PC-3 (cell line): ENCODE data around the gene PLEKHB1. TPM values are rescaled to one million over a fixed set of nuclear protein-coding genes. Genes with fewer than 3 reads are reported as not detected.

ENCODE experiments used
- ATAC-seq: fragments of 200-7000 bp; cut with Tn5 transposase; 2 replicates; pipeline ENCODE4 v1.9.1; 2020; ENCODE audit warnings: mild to moderate bottlenecking, moderate library complexity
- BruUV-seq: library from RNA; stranded (reverse); fragments of 400-500 nt; replicated peaks from 2 replicates; lab custom pipeline; 2021; lab: Mats Ljungman, UMichigan
- CTCF ChIA-PET: fragments of 300-600 bp; sonication (Branson Sonifier 250); formaldehyde crosslinking; loops from one replicate; lab custom pipeline; 2022; ENCODE audit warnings: antibody characterized with exemption; lab: Charles Lee
- POLR2A ChIA-PET: fragments of 300-600 bp; sonication (Branson Sonifier 250); formaldehyde crosslinking; loops from one replicate; lab custom pipeline; 2022; ENCODE audit warnings: antibody characterized with exemption; ENCODE audit not compliant: unreplicated experiment; lab: Charles Lee
- DNase-seq: peaks from one replicate; pipeline ENCODE4 v3.0.0-alpha.2; 2015
- H2AFZ ChIP-seq: fragments of 300-600 bp; sonication (generic); 2 replicates; pipeline ENCODE4 v1.6.0; 2016; ENCODE audit warnings: antibody characterized with exemption, low read length
- H3F3A ChIP-seq: fragments of 300-600 bp; sonication (generic); one replicate; pipeline ENCODE4 v1.6.0; 2017; ENCODE audit warnings: antibody characterized with exemption, low read length, control low read depth, mild to moderate bottlenecking; ENCODE audit not compliant: unreplicated experiment
- H3K27ac ChIP-seq: fragments of 300-600 bp; sonication (generic); 2 replicates; pipeline ENCODE4 v1.5.1; 2016; ENCODE audit warnings: mild to moderate bottlenecking, low read length
- H3K27me3 ChIP-seq: fragments of 300-600 bp; sonication (generic); 2 replicates; pipeline ENCODE4 v1.6.1; 2016; ENCODE audit warnings: low read length, mixed read lengths
- H3K36me3 ChIP-seq: fragments of 300-600 bp; sonication (generic); 2 replicates; pipeline ENCODE4 v1.6.1; 2016; ENCODE audit warnings: low read depth, mixed run types, low read length, mixed read lengths
- H3K4me1 ChIP-seq: fragments of 300-600 bp; sonication (generic); 2 replicates; pipeline ENCODE4 v1.5.1; 2016; ENCODE audit warnings: low read length; ENCODE audit not compliant: insufficient read depth
- H3K4me2 ChIP-seq: fragments of 300-600 bp; sonication (generic); 2 replicates; pipeline ENCODE4 v1.6.0; 2016; ENCODE audit warnings: low read length
- H3K4me3 ChIP-seq: fragments of 300-600 bp; sonication (generic); 2 replicates; pipeline ENCODE4 v1.5.1; 2016; ENCODE audit warnings: mild to moderate bottlenecking, low read length, mixed read lengths
- H3K79me2 ChIP-seq: fragments of 300-600 bp; sonication (generic); 2 replicates; pipeline ENCODE4 v1.6.1; 2017; ENCODE audit warnings: low read length, mixed read lengths
- H3K9ac ChIP-seq: fragments of 300-600 bp; sonication (generic); 2 replicates; pipeline ENCODE4 v1.6.0; 2016; ENCODE audit warnings: mild to moderate bottlenecking, low read length
- H3K9me2 ChIP-seq: fragments of 300-600 bp; sonication (generic); replicated peaks from 2 replicates; pipeline ENCODE4 v1.6.1; 2016; ENCODE audit warnings: mixed run types, low read length, mixed read lengths
- H3K9me3 ChIP-seq: fragments of 300-600 bp; sonication (generic); 2 replicates; pipeline ENCODE4 v1.6.1; 2016; ENCODE audit warnings: low read length, mixed read lengths
- H4K20me1 ChIP-seq: fragments of 300-600 bp; sonication (generic); 2 replicates; pipeline ENCODE4 v1.6.1; 2016; ENCODE audit warnings: low read length, mixed read lengths
- EZH2 ChIP-seq: fragments of 300-600 bp; sonication (generic); IDR thresholded peaks from one replicate; pipeline ENCODE4 v1.6.1; 2017; ENCODE audit warnings: antibody characterized with exemption, mild to moderate bottlenecking, low read length; ENCODE audit not compliant: unreplicated experiment
- EZH2phosphoT487 ChIP-seq: fragments of 300-600 bp; sonication (generic); IDR thresholded peaks from 2 replicates; pipeline ENCODE4 v1.6.1; 2018; ENCODE audit warnings: mild to moderate bottlenecking, antibody characterized with exemption, low read length, borderline replicate concordance
- intact Hi-C: fragments of 100-400 bp; cut with micrococcal nuclease; formaldehyde crosslinking; loops from 2 replicates; pipeline ENCODE4 v1.9.0; 2023
- total RNA-seq: library from RNA; depleted of rRNA; stranded (reverse); fragments of >200 nt; gene quantifications from 2 replicates; pipeline ENCODE4 v1.2.3, GENCODE V29; 2014; rRNA removed
- TF ChIP-seq, protein P1 (sequence below): fragments of 300-600 bp; sonication (generic); conservative IDR thresholded peaks from 2 replicates; pipeline ENCODE4 v1.5.1; 2017; ENCODE audit warnings: antibody characterized with exemption, low read depth, mild to moderate bottlenecking, low read length

The PLEKHB1 gene
- total RNA-seq, 1 experiment from 2014 or later, result 4.6 TPM

DNA sequence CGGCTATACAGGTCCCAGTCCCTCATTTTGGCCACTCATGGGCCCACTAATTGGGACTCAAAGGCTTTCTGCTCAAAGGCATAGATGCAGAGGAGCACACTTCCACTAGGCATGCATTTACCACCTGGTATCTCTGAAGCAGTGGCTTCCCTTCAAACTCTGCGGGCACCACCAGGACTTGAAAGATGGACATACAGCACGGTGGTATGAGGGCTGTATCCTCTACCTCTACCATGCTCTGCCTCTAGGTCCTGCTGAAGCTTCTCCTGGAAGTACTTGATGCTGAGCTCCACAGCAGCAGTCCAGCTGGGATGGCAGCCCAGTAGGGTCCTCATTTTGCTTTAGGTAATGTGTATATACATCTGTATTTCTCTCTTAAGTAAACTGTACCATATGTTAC lies 64.6 kb downstream of the PLEKHB1 start:
- no peaks in the 10 kb centered on the region for H3F3A ChIP-seq
- no peak overlapping the region for H3K4me3 ChIP-seq
- TF ChIP-seq EZH2 (no peak), EZH2phosphoT487 (no peak)
- TF ChIP-seq, protein P1, sequence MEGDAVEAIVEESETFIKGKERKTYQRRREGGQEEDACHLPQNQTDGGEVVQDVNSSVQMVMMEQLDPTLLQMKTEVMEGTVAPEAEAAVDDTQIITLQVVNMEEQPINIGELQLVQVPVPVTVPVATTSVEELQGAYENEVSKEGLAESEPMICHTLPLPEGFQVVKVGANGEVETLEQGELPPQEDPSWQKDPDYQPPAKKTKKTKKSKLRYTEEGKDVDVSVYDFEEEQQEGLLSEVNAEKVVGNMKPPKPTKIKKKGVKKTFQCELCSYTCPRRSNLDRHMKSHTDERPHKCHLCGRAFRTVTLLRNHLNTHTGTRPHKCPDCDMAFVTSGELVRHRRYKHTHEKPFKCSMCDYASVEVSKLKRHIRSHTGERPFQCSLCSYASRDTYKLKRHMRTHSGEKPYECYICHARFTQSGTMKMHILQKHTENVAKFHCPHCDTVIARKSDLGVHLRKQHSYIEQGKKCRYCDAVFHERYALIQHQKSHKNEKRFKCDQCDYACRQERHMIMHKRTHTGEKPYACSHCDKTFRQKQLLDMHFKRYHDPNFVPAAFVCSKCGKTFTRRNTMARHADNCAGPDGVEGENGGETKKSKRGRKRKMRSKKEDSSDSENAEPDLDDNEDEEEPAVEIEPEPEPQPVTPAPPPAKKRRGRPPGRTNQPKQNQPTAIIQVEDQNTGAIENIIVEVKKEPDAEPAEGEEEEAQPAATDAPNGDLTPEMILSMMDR, result no peak
- no peaks in the 10 kb centered on the region for H4K20me1 ChIP-seq
- no peak overlapping the region for H3K9ac ChIP-seq
- H3K4me2 ChIP-seq, result no peak overlapping the region
- no peak overlapping the region for H2AFZ ChIP-seq
- no peak for DNase-seq
- ATAC-seq, result no peak
- H3K9me3 ChIP-seq, result no peaks in the 10 kb centered on the region
- ChIA-PET CTCF (no interaction called here), POLR2A (no interaction called here)
- H3K9me2 ChIP-seq, result no peaks in the 10 kb centered on the region
- intact Hi-C loops, result no loop called here
- no peaks in the 10 kb centered on the region for H3K4me1 ChIP-seq
- H3K36me3 ChIP-seq, result peaks cover 11% of the 10 kb centered on the region; the same call in 1 of the 2 replicates
- BruUV-seq, result no TSS peak
- H3K27ac ChIP-seq, result no peak overlapping the region
- H3K27me3 ChIP-seq, result no peaks in the 10 kb centered on the region
- H3K79me2 ChIP-seq, result no peaks in the 10 kb centered on the region

Other genes starting within 250 kb of the PLEKHB1 start
- 24.5 and 27.8 TPM in 2 replicates for gene FAM168A, start 48.5 kb upstream of the PLEKHB1 start, total RNA-seq
- gene RAB6A, start 114.5 kb downstream of the PLEKHB1 start, total RNA-seq, result 97.9 and 109 TPM in 2 replicates
- gene MRPL48, start 141.3 kb downstream of the PLEKHB1 start, total RNA-seq, result 48.0 and 80.8 TPM in 2 replicates
- gene COA4, start 230.3 kb downstream of the PLEKHB1 start, total RNA-seq, result 346 and 367 TPM in 2 replicates
- gene PAAF1, start 230.4 kb downstream of the PLEKHB1 start, total RNA-seq, result 13.3 and 19.5 TPM in 2 replicates